Esophagus squamous epithelium (tissue), 5 donors: ENCODE results near the gene EML1. TPM values are rescaled to one million over a fixed set of nuclear protein-coding genes. Genes with fewer than 3 reads are reported as not detected.

ENCODE experiments used
- DNase-seq: peaks from one replicate; lab custom pipeline; 2025; lab: John Stamatoyannopoulos, UW
- H3K27ac ChIP-seq, 4 donors: fragments of 200-600 bp; sonication (generic); one replicate each; pipeline ENCODE4 v1.5.1; 2016 to 2019; ENCODE audit warnings: mild to moderate bottlenecking in 1 of 4
- H3K27me3 ChIP-seq, 4 donors: fragments of 200-600 bp; sonication (generic); 1 replicate in 3 of 4; 2 replicates in 1 of 4; pipeline versions ENCODE4 v1.5.1 to v1.6.0; 2017 to 2021; ENCODE audit warnings: antibody characterized with exemption in 1 of 4
- H3K36me3 ChIP-seq, 3 donors: fragments of 200-600 bp; sonication (generic); one replicate each; pipeline ENCODE4 v1.5.1; 2016 to 2019
- H3K4me1 ChIP-seq, 3 donors: fragments of 200-600 bp; sonication (generic); one replicate each; pipeline ENCODE4 v1.5.1; 2017 to 2019
- H3K4me3 ChIP-seq, 4 donors: fragments of 200-600 bp; sonication (generic); 1 replicate in 3 of 4; 2 replicates in 1 of 4; pipeline ENCODE4 v1.5.1; 2016 to 2019; ENCODE audit warnings: mild to moderate bottlenecking in 2 of 4, moderate library complexity in 1 of 4
- H3K9me3 ChIP-seq, 3 donors: fragments of 200-600 bp; sonication (generic); one replicate each; pipeline ENCODE4 v1.5.1; 2016 to 2019
- POLR2A ChIP-seq, 4 donors: fragments of 450-650 bp; IDR thresholded peaks; one replicate each; pipeline ENCODE4 v1.6.1; 2017; ENCODE audit warnings: antibody characterized with exemption in 4 of 4, mild to moderate bottlenecking in 4 of 4, moderate library complexity in 3 of 4
- WGBS, 2 donors: methylation state at CpG; one replicate each; pipeline ENCODE4 v1.1.5; 2018; 5-methylcytosine and 5-hydroxymethylcytosine counted together
- intact Hi-C: fragments of 100-400 bp; cut with DNase I; formaldehyde crosslinking; loops from one replicate; pipeline ENCODE4 v1.15.0; 2022
- total RNA-seq, 4 donors: library from RNA; depleted of rRNA; stranded (reverse); fragments of >200 nt; gene quantifications; one replicate each; pipeline ENCODE4 v1.1.0, GENCODE V29; 2016
- TF ChIP-seq, protein P1 (sequence below), 6 experiments: fragments of 450-650 bp in 4 of 6; fragments of 200-600 bp in 2 of 6; sonication (generic) in 2 of 6; IDR thresholded peaks; one replicate each; pipeline ENCODE4 v1.5.1; 2016 to 2019; ENCODE audit warnings: antibody characterized with exemption in 6 of 6, mild to moderate bottlenecking in 4 of 6, moderate library complexity in 4 of 6
- donor health status: DM: yes; HTN: yes; CAD: no.

Gene EML1
- total RNA-seq, 4 donors from 2014 or later: 3.0 to 22.9 (median 9.4) TPM

DNA sequence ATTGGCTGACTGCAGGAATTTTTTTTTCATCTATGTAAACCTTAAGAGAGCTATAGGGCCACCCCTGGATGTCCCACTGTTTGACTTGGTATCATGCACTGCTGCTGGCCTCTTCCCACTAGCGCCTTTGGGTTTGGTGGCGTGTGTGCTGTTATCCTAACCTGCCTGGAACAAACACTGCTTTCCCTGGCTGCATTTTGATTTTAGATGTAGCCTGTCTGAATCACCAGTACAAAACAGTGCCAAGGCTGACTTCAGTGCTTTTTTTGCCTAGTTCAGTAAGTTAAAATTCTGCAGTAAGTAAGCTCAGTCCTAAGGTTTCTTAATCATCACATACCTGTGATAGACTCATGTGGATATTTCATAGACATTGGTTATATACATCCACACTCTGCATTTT is 99.2 kb downstream of the EML1 start:
- Histone ChIP-seq H3K27ac (no peak overlapping the region), H3K4me3 (no peak overlapping the region), H3K36me3 (no peaks in the 10 kb centered on the region), H3K9me3 (no peaks in the 10 kb centered on the region), H3K27me3 (no peaks in the 10 kb centered on the region), H3K4me1 (no peaks in the 10 kb centered on the region)
- intact Hi-C loops: no loop called here
- WGBS, 2 donors: 72 to 83% methylated on average over 2 of the region's 2 CpGs
- no peak for TF ChIP-seq POLR2A (IDR thresholded peaks at IDR 0.05)
- TF ChIP-seq, protein P1, sequence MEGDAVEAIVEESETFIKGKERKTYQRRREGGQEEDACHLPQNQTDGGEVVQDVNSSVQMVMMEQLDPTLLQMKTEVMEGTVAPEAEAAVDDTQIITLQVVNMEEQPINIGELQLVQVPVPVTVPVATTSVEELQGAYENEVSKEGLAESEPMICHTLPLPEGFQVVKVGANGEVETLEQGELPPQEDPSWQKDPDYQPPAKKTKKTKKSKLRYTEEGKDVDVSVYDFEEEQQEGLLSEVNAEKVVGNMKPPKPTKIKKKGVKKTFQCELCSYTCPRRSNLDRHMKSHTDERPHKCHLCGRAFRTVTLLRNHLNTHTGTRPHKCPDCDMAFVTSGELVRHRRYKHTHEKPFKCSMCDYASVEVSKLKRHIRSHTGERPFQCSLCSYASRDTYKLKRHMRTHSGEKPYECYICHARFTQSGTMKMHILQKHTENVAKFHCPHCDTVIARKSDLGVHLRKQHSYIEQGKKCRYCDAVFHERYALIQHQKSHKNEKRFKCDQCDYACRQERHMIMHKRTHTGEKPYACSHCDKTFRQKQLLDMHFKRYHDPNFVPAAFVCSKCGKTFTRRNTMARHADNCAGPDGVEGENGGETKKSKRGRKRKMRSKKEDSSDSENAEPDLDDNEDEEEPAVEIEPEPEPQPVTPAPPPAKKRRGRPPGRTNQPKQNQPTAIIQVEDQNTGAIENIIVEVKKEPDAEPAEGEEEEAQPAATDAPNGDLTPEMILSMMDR (IDR thresholded peaks at IDR 0.05): no peak
- no peak for DNase-seq

DNA sequence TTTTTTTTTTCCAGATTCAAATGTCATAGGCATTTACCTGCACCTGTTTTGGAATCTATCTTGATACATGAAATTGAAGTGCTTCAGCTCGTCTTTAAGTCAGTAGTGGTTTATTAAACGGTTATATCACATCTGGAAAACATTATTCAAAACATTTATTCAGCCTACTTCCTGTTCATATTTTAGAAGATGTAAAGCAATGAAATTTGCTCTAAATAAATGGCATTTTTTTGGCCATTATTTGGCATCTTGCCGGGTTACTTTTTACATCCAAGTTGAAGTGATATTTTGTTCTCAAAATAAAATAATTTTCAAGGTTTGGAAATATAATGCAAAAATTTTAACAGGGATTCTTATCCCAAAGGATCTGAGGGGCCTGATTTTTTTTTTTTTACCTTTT is 103.1 kb downstream of the EML1 start:
- peaks cover 0 to 5% (median 0%) of the 10 kb centered on the region in 3 donors for H3K36me3 ChIP-seq
- TF ChIP-seq, protein P1 (IDR thresholded peaks at IDR 0.05): no peak
- no peak for TF ChIP-seq POLR2A (IDR thresholded peaks at IDR 0.05)
- no peak overlapping the region for H3K4me3 ChIP-seq
- H3K27ac ChIP-seq: no peak overlapping the region
- no peaks in the 10 kb centered on the region for H3K4me1 ChIP-seq
- H3K27me3 ChIP-seq: no peaks in the 10 kb centered on the region
- intact Hi-C loops: no loop called here
- 39 to 70% methylated on average over 3 of the region's 3 CpGs for WGBS, 2 donors
- DNase-seq: no peak
- no peaks in the 10 kb centered on the region for H3K9me3 ChIP-seq

DNA sequence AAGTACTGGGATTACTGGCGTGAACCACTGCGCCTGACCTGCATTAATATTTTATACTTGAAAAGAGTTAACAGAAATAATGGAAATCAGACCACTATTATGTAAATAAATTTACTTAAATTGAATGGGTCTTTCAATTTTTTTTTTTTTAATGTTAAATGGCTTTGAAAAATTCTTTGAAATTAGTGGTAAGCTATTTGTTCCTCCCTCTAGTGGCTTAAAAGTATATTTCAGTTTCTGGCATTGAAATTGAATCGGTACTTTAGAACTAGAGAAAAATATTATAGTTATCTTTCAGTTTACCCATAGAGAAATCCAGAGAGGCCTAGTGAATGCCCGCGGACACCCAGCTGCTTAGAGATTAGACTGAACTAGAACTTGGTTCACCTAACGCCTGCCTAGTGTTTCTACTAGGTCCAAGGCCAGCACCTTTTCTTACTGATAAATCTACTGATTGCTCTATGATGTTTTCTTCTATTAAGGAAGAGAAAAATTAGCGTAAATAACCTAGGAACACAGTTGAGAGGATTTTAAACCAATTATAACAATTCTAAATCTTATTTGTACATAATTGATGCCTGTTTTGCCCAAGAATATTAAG is 106.5 kb downstream of the EML1 start:
- no peak overlapping the region for H3K4me3 ChIP-seq
- intact Hi-C loops: no loop called here

DNA sequence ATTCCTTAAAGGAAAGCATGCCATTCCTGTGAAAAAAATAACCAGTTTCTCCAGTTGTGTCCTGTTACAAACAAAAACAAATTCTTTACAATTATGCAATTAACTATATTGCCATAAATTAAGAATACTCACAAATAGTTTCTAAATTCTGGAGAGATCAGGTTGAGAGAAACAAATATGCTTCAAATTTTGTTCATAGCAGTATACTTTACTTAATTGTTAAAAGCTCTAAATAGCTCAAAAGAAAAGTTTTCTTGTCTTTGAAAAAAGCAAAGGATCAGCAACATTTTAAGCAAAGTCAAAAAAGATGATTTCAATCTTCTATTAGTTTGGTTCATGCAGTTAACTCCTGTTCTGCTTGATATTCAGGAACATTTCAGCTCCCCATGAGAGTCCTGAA is 109.7 kb downstream of the EML1 start:
- no peaks in the 10 kb centered on the region for H3K9me3 ChIP-seq
- intact Hi-C loops: no loop called here
- H3K36me3 ChIP-seq: peaks cover 0 to 36% (median 0%) of the 10 kb centered on the region in 3 donors
- H3K4me1 ChIP-seq: no peaks in the 10 kb centered on the region
- H3K27ac ChIP-seq: no peak overlapping the region
- no peaks in the 10 kb centered on the region for H3K27me3 ChIP-seq
- no peak overlapping the region for H3K4me3 ChIP-seq
- TF ChIP-seq, protein P1 (IDR thresholded peaks at IDR 0.05): no peak
- TF ChIP-seq POLR2A (IDR thresholded peaks at IDR 0.05): no peak
- DNase-seq: no peak

More for the DNA sequence above, 106.5 kb downstream of the EML1 start:
- 67 to 71% methylated on average over 7 of the region's 7 CpGs for WGBS, 2 donors
- Histone ChIP-seq H3K4me1 (no peaks in the 10 kb centered on the region), H3K36me3 (peaks cover 0 to 26% (median 0%) of the 10 kb centered on the region in 3 donors), H3K9me3 (no peaks in the 10 kb centered on the region), H3K27me3 (no peaks in the 10 kb centered on the region), H3K27ac (no peak overlapping the region)
- no peak for DNase-seq
- TF ChIP-seq, protein P1 (IDR thresholded peaks at IDR 0.05): peak in 5 of 6 experiments; percentile 14 to 59 (median 58)
- TF ChIP-seq POLR2A (IDR thresholded peaks at IDR 0.05): no peak

DNA sequence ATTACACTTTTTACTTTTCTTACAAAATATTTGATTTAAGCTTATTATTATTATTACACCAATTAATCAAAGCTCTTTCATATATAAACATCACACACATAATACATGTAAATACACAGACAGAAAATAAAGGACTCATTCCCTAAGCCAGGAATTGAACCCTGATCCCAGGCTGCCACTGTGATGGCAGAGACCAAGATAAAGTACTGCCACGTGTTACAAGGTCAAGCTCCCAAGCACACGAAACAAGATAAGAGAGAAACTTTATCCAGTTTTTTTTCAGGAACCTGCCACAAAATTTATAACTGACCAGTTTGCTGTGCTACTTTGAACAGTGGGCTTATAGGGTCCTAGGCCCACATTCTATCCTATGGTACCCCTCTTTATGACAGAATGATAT is 111.3 kb downstream of the EML1 start:
- H3K27ac ChIP-seq: no peak overlapping the region
- TF ChIP-seq, protein P1 (IDR thresholded peaks at IDR 0.05): no peak
- TF ChIP-seq POLR2A (IDR thresholded peaks at IDR 0.05): no peak
- peaks cover 0 to 42% (median 0%) of the 10 kb centered on the region in 3 donors for H3K36me3 ChIP-seq
- intact Hi-C loops: no loop called here
- H3K4me3 ChIP-seq: no peak overlapping the region
- H3K27me3 ChIP-seq: no peaks in the 10 kb centered on the region
- DNase-seq: no peak
- no peaks in the 10 kb centered on the region for H3K9me3 ChIP-seq
- 72 to 94% methylated on average over 2 of the region's 2 CpGs for WGBS, 2 donors
- no peaks in the 10 kb centered on the region for H3K4me1 ChIP-seq
